A673 (cell line): ENCODE measurements around the gene DNHD1.

Experiments
- CTCF ChIP-seq: fragments of 300-800, 200-600 bp; sonication (generic); conservative IDR thresholded peaks from 2 replicates; pipeline ENCODE4 v1.5.1; 2017; ENCODE audit warnings: low read depth, mild to moderate bottlenecking, antibody characterized with exemption, low read length, moderate library complexity, mixed read lengths
- EZH2 ChIP-seq: fragments of 200-600 bp; sonication (generic); IDR thresholded peaks from 2 replicates; pipeline ENCODE4 v1.6.1; 2017; ENCODE audit warnings: borderline replicate concordance, low read depth, mild to moderate bottlenecking, mixed read lengths, antibody characterized with exemption, low read length; ENCODE audit not compliant: poor library complexity, severe bottlenecking

GRCh38 chr11:6456361-6457073, 40.6 kb upstream of the DNHD1 start:
- no peak for TF ChIP-seq CTCF
- TF ChIP-seq EZH2, result no peak
